ENCODE results near the gene SRRD. TPM values are rescaled to one million over a fixed set of nuclear protein-coding genes. Genes with fewer than 3 reads are reported as not detected.
A peak's percentile ranks its signal among the peaks of the same experiment; 100 is the strongest.

The SRRD gene, protein sequence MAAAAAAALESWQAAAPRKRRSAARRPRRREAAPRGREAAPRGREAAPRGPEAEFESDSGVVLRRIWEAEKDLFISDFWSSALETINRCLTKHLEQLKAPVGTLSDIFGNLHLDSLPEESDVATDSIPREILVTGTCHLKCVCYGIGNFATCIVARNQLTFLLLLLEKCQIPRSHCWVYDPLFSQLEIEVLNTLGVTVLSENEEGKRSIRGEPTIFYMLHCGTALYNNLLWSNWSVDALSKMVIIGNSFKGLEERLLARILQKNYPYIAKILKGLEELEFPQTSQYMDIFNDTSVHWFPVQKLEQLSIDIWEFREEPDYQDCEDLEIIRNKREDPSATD
- 15.4 and 15.8 TPM in 2 replicates for polyA plus RNA-seq (2013)

DNA sequence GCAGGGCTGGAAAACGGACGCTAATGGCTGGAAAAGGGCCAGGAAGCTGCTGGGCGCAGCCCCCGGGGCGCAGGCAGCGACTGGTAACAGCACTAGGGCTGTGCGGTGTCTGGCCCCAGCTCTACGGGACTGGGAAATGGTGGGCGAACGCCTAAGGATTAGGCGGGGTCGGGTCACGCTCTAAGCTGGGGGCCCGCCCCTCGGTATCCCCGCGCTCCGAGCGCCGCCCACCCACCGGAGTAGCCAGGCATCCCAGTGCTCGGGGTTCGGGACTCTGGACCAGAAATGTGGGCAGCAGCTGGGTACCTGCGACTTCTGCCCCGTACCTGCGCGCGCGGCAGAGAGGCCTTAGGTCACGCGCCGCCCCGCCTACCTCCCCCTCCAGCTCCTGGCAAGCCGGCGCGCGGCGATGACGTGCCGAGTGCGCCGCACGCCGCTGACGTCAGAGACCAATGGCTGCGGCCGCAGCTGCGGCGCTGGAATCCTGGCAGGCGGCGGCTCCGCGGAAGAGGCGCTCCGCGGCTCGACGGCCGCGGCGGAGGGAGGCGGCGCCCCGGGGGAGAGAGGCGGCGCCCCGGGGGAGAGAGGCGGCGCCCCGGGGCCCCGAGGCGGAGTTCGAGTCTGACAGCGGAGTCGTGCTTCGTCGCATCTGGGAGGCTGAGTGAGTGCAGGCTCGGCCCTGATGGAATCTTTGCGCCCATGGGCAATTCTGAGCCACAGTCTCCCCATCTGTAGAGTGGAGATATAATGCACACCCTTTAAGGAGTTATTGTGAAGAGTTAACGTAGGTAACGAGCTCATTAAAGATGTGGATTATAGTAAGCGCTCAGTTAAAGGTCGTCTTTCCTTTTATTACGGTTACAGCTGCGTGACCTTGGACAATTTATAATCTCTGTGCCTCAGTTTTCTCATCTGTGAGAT is at the start of gene SRRD, which contains the start of gene HPS4:
Gene SRRD, plus strand, starts transcription at position 439 of the 921 bp plus-strand sequence. Its CDS starts 14 bp downstream, at position 453.
Gene HPS4, minus strand, starts transcription at position 345 of the 921 bp plus-strand sequence. CDS start 2,021 bp downstream, outside the sequence.
- Histone ChIP-seq H2AK5ac (ENCODE audit: low read length) (peak within 1 kb of the TSS; percentile 96), H3K27me3 (ENCODE audit: insufficient read depth, low read length) (no peaks in the 10 kb centered on the region), H3K4ac (ENCODE audit: low read depth, low read length) (peak within 1 kb of the TSS; percentile 91), H3K79me2 (ENCODE audit: control insufficient read depth, insufficient read depth, low read length, poor library complexity) (peaks cover 7% of the 10 kb centered on the region), H3K27ac (ENCODE audit: low read depth, low read length) (peak within 1 kb of the TSS; percentile 96), H3K23ac (ENCODE audit: low read length) (no peak within 1 kb of the TSS), H4K8ac (ENCODE audit: low read depth, low read length) (peak within 1 kb of the TSS; percentile 98), H2BK5ac (ENCODE audit: low read depth, low read length, poor library complexity) (peak within 1 kb of the TSS; percentile 97), H3K9me3 (ENCODE audit: insufficient read depth, low read depth, low read length) (no peaks in the 10 kb centered on the region), H3K36me3 (ENCODE audit: control insufficient read depth in 1 of 2, insufficient read depth in 2 of 2, low read length in 2 of 2) (peaks cover 5 to 21% of the 10 kb centered on the region in 2 experiments), H3K18ac (ENCODE audit: low read length) (peak within 1 kb of the TSS; percentile 99), H3K4me1 (ENCODE audit: control insufficient read depth in 1 of 2, insufficient read depth in 2 of 2, low read length in 2 of 2) (peaks cover 7 to 17% of the 10 kb centered on the region in 2 experiments), H3K9ac (ENCODE audit: low read length) (peak within 1 kb of the TSS; percentile 96), H2BK120ac (ENCODE audit: insufficient read depth, low read length, poor library complexity) (peak within 1 kb of the TSS; percentile 92), H3K79me1 (ENCODE audit: low read length) (peaks cover 9% of the 10 kb centered on the region), H2BK12ac (ENCODE audit: low read length) (no peak within 1 kb of the TSS), H4K91ac (ENCODE audit: low read depth, low read length) (peak within 1 kb of the TSS; percentile 98), H3K4me3 (ENCODE audit: low read depth, low read length) (peak within 1 kb of the TSS; percentile 78), H4K12ac (ENCODE audit: low read depth, low read length) (peak within 1 kb of the TSS; percentile 93), H3K4me2 (ENCODE audit: low read length) (peak within 1 kb of the TSS; percentile 84), H3K14ac (ENCODE audit: low read length) (peak within 1 kb of the TSS; percentile 88), H2AFZ (ENCODE audit: insufficient read depth, low read length, poor library complexity) (peak within 1 kb of the TSS; percentile 82)
- no CpG with 5 or more reads among the region's 85 CpGs for WGBS (ENCODE audit: extremely low coverage, insufficient coverage, insufficient read length)
- peak; percentile 92 to 96 for DNase-seq

DNA sequence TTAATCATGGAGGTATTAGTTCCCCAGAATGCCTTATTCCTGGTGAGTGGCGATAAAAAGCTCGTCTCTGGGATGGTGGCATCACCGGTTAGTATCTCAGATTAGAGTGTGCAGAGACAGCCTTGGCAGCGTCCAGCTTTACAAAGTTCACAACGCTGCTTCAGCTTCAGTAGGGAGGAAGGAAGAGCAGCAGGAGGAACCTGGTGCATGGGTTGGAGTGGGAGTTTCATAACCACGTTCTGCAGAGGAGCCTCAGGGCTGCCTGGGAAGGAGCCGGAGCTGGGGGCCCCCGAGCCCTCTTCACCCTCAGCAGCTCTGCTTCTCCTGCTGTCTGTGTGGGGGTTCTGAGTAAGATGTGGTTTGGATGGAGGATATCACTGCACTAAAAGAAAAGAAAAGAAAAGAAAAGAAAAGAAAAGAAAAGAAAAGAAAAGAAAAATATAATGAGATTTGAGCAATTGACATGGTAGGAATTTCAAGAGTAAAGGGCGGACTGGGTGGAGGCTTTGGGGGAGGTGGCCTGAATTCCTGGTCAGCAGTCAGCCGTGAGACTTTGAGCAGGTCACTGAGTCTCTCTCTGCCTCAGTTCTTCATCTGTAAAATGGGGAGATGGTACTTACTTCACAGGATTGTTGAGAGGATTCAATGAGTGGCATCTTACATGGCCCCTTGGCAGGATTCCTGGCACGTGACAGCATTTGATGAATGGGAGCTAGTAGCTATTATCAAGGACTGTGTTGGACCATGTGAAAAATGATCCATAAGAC is 48.2 kb upstream of the SRRD start:
- H3K14ac ChIP-seq (ENCODE audit: low read length): no peak overlapping the region
- H2BK12ac ChIP-seq (ENCODE audit: low read length): no peak overlapping the region
- no peak overlapping the region for H4K91ac ChIP-seq (ENCODE audit: low read depth, low read length)
- peaks cover 4% of the 10 kb centered on the region for H3K9me3 ChIP-seq (ENCODE audit: insufficient read depth, low read depth, low read length)
- H3K79me1 ChIP-seq (ENCODE audit: low read length): no peaks in the 10 kb centered on the region
- H3K36me3 ChIP-seq (ENCODE audit: control insufficient read depth in 1 of 2, insufficient read depth in 2 of 2, low read length in 2 of 2): peaks cover 14 to 15% of the 10 kb centered on the region in 2 experiments
- DNase-seq: no peak
- H3K9ac ChIP-seq (ENCODE audit: low read length): no peak overlapping the region
- no peak overlapping the region for H2BK5ac ChIP-seq (ENCODE audit: low read depth, low read length, poor library complexity)
- H4K12ac ChIP-seq (ENCODE audit: low read depth, low read length): no peak overlapping the region
- H3K27me3 ChIP-seq (ENCODE audit: insufficient read depth, low read length): no peaks in the 10 kb centered on the region
- no peak overlapping the region for H4K8ac ChIP-seq (ENCODE audit: low read depth, low read length)
- no peak overlapping the region for H3K4me2 ChIP-seq (ENCODE audit: low read length)
- WGBS (ENCODE audit: extremely low coverage, insufficient coverage, insufficient read length): no CpG with 5 or more reads among the region's 11 CpGs
- no peak overlapping the region for H2AFZ ChIP-seq (ENCODE audit: insufficient read depth, low read length, poor library complexity)
- no peak overlapping the region for H2BK120ac ChIP-seq (ENCODE audit: insufficient read depth, low read length, poor library complexity)
- no peak overlapping the region for H3K27ac ChIP-seq (ENCODE audit: low read depth, low read length)
- H3K23ac ChIP-seq (ENCODE audit: low read length): no peak overlapping the region
- no peak overlapping the region for H2AK5ac ChIP-seq (ENCODE audit: low read length)
- H3K18ac ChIP-seq (ENCODE audit: low read length): no peak overlapping the region
- H3K4me3 ChIP-seq (ENCODE audit: low read depth, low read length): no peak overlapping the region
- no peaks in the 10 kb centered on the region for H3K79me2 ChIP-seq (ENCODE audit: control insufficient read depth, insufficient read depth, low read length, poor library complexity)
- H3K4ac ChIP-seq (ENCODE audit: low read depth, low read length): no peak overlapping the region
- peaks cover 0 to 5% of the 10 kb centered on the region in 2 experiments for H3K4me1 ChIP-seq (ENCODE audit: control insufficient read depth in 1 of 2, insufficient read depth in 2 of 2, low read length in 2 of 2)

DNA sequence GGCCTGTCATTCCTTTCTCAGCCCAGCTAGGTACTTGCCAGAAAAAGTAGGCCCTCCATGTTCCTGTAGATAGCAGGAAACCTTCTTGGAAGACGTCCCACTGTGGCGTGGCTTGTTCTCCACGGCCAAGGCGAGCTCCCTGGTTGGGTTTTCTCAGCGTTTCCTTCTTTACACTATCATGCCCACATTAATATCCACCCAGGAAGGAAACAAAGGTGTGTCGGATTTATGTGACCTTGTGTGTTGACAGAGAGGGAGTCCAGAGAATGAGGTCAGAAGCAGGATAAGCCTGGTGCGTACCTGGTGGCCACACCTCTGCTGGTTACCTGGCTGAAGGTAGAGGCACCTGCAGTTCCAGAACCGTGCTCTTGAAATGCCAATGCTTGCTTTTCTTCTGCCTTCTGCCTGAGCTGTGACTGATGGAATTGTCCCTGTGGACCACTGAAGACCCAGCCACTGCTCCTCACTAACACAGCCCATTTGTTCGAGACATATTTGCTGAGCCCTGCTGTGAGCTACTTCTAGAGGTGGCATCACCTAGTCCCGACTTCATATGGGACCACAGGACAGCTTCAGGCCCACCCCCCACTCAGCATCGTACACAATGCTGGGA is 46.7 kb upstream of the SRRD start:
- no CpG with 5 or more reads among the region's 11 CpGs for WGBS (ENCODE audit: extremely low coverage, insufficient coverage, insufficient read length)
- no peak overlapping the region for H2BK12ac ChIP-seq (ENCODE audit: low read length)
- no peak overlapping the region for H2AK5ac ChIP-seq (ENCODE audit: low read length)

More for the DNA sequence above, 46.7 kb upstream of the SRRD start:
- no peak overlapping the region for H2BK120ac ChIP-seq (ENCODE audit: insufficient read depth, low read length, poor library complexity)
- peak overlapping the region; percentile 10 for H3K4me3 ChIP-seq (ENCODE audit: low read depth, low read length)
- no peak overlapping the region for H4K8ac ChIP-seq (ENCODE audit: low read depth, low read length)
- H3K36me3 ChIP-seq (ENCODE audit: control insufficient read depth in 1 of 2, insufficient read depth in 2 of 2, low read length in 2 of 2): peaks cover 14 to 15% of the 10 kb centered on the region in 2 experiments
- no peak overlapping the region for H2AFZ ChIP-seq (ENCODE audit: insufficient read depth, low read length, poor library complexity)
- no peak overlapping the region for H3K4ac ChIP-seq (ENCODE audit: low read depth, low read length)
- no peak overlapping the region for H3K23ac ChIP-seq (ENCODE audit: low read length)
- H4K12ac ChIP-seq (ENCODE audit: low read depth, low read length): no peak overlapping the region
- H3K9ac ChIP-seq (ENCODE audit: low read length): no peak overlapping the region
- H3K18ac ChIP-seq (ENCODE audit: low read length): no peak overlapping the region
- no peaks in the 10 kb centered on the region for H3K79me2 ChIP-seq (ENCODE audit: control insufficient read depth, insufficient read depth, low read length, poor library complexity)
- DNase-seq: peak in 1 of 2 donors; percentile 21
- H3K79me1 ChIP-seq (ENCODE audit: low read length): no peaks in the 10 kb centered on the region
- H3K27me3 ChIP-seq (ENCODE audit: insufficient read depth, low read length): no peaks in the 10 kb centered on the region
- no peak overlapping the region for H4K91ac ChIP-seq (ENCODE audit: low read depth, low read length)
- no peak overlapping the region for H2BK5ac ChIP-seq (ENCODE audit: low read depth, low read length, poor library complexity)
- no peak overlapping the region for H3K14ac ChIP-seq (ENCODE audit: low read length)
- no peak overlapping the region for H3K4me2 ChIP-seq (ENCODE audit: low read length)
- no peak overlapping the region for H3K27ac ChIP-seq (ENCODE audit: low read depth, low read length)
- peaks cover 0 to 2% of the 10 kb centered on the region in 2 experiments for H3K4me1 ChIP-seq (ENCODE audit: control insufficient read depth in 1 of 2, insufficient read depth in 2 of 2, low read length in 2 of 2)
- H3K9me3 ChIP-seq (ENCODE audit: insufficient read depth, low read depth, low read length): peaks cover 4% of the 10 kb centered on the region

Data from trophoblast cell (in vitro differentiated cells and primary cell).